Measurements from ENCODE around the gene TM2D3.
"Not testable (repeated sequence)": the region's sequence is repeated elsewhere in the genome, so short reads cannot be mapped to it uniquely, and the experiment has no call there.

The TM2D3 gene

DNA sequence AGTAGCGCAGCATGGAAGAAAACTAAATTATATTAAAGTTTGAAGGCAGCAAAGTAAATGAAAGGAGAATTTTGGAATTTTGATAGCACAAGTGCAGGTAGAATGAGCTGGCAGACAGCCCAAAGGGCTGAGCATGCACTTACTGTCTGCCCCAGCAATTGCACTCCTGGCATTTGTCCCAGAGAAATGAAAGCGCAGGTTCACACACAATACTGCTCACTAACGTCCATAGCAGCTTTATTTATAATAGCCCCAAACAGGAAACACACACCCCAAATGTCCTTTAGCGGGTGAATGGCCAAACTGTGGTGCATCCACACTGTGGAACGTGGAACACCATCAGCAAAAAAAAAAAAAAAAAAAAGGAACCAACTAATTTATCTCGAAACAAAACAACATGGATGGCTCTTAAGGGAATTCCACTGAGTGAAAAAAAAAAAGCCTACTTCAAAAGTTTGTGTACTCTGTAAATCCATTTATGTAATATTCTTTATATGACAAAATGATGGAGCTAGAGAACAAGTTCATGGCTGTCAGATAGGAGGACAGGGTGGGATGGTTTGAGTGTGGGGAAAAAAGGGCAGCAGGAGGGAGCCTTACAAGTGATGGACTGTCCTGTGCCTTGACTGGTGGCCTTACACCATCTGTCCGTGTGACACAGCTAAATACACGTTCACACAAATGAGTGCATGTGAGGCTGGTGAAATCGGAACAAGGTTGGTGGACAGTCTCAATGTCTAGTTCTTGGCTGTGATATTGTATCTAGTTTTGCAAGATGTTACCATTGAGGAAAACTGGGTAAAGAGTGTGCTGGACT lies 6.0 kb upstream of the TM2D3 start:
- H3K27me3 ChIP-seq (ENCODE audit: insufficient read depth, poor library complexity, severe bottlenecking) = no peaks in the 10 kb centered on the region
- no peaks in the 10 kb centered on the region for H3K36me3 ChIP-seq (ENCODE audit: low read depth)
- H3K4me3 ChIP-seq (ENCODE audit: severe bottlenecking) = no peak overlapping the region
- DNase-seq (ENCODE audit: low spot score) (no peak), ATAC-seq (ENCODE audit: low read depth) (peak; percentile 63; the same call in 2 of the 3 replicates)
- TF ChIP-seq, protein P1, sequence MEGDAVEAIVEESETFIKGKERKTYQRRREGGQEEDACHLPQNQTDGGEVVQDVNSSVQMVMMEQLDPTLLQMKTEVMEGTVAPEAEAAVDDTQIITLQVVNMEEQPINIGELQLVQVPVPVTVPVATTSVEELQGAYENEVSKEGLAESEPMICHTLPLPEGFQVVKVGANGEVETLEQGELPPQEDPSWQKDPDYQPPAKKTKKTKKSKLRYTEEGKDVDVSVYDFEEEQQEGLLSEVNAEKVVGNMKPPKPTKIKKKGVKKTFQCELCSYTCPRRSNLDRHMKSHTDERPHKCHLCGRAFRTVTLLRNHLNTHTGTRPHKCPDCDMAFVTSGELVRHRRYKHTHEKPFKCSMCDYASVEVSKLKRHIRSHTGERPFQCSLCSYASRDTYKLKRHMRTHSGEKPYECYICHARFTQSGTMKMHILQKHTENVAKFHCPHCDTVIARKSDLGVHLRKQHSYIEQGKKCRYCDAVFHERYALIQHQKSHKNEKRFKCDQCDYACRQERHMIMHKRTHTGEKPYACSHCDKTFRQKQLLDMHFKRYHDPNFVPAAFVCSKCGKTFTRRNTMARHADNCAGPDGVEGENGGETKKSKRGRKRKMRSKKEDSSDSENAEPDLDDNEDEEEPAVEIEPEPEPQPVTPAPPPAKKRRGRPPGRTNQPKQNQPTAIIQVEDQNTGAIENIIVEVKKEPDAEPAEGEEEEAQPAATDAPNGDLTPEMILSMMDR (IDR thresholded peaks at IDR 0.05; ENCODE audit: poor library complexity, severe bottlenecking) = no peak
- H3K4me1 ChIP-seq (ENCODE audit: insufficient read depth, poor library complexity, severe bottlenecking) = no peaks in the 10 kb centered on the region
- peaks cover 3% of the 10 kb centered on the region for H3K9me3 ChIP-seq (ENCODE audit: severe bottlenecking)
- no peak overlapping the region for H3K27ac ChIP-seq (ENCODE audit: poor library complexity, severe bottlenecking)

DNA sequence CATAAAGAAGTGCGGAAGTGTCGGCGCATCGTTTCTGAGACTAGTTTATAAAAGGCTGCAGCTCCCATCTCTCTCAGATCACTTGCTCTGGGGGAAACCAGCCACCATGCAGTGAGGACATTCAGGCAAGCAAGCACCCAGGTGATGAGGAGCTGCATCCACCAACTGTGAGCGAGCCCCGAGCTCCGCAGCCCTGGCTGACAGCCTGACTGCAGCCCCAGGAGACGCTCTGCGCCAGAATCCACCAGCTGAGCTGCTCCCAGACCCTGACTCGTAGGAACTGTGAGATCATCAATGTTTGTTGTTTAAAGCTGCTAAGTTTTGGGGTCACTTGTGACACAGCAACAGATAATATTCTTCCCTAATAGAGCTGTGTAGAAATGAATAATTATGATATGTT lies 5.0 kb upstream of the TM2D3 start:
- DNase-seq (ENCODE audit: low spot score) = no peak
- H3K27me3 ChIP-seq (ENCODE audit: insufficient read depth, poor library complexity, severe bottlenecking) = no peaks in the 10 kb centered on the region
- H3K9me3 ChIP-seq (ENCODE audit: severe bottlenecking) = peaks cover 1% of the 10 kb centered on the region
- no peak overlapping the region for H3K4me3 ChIP-seq (ENCODE audit: severe bottlenecking)
- TF ChIP-seq, protein P1 (IDR thresholded peaks at IDR 0.05; ENCODE audit: poor library complexity, severe bottlenecking) = no peak
- H3K4me1 ChIP-seq (ENCODE audit: insufficient read depth, poor library complexity, severe bottlenecking) = no peaks in the 10 kb centered on the region
- no peak overlapping the region for H3K27ac ChIP-seq (ENCODE audit: poor library complexity, severe bottlenecking)
- ATAC-seq (ENCODE audit: low read depth) = no peak
- no peaks in the 10 kb centered on the region for H3K36me3 ChIP-seq (ENCODE audit: low read depth)

DNA sequence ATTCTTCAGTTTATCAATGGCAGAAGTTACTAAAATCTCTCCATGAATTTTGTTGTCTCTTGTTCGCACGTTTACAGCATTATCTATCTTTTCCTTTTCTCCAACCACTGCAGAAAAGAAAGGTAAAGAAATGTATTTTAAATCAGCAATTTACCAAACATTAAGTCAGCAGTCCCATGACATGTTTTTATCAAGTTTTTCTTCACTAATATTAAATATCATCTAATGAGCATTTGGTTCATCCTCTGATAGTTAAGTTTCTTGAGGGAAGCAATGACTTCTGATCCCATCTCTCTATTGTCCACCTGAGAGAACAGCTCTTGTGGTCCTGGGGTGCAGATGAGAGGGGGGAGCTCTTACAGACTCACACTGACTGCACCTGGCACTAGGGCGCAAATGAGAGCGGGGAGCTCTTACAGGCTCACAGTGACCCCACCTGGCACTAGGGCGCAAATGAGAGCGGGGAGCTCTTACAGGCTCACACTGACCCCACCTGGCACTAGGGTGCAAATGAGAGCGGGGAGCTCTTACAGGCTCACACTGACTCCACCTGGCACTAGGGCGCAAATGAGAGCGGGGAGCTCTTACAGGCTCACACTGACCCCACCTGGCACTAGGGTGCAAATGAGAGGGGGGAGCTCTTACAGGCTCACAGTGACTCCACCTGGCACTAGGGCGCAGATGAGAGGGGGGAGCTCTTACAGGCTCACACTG lies 2.6 kb upstream of the TM2D3 start:
- not testable (repeated sequence) for H3K36me3 ChIP-seq (ENCODE audit: low read depth); H3K27me3 ChIP-seq (ENCODE audit: insufficient read depth, poor library complexity, severe bottlenecking); H3K9me3 ChIP-seq (ENCODE audit: severe bottlenecking); H3K4me1 ChIP-seq (ENCODE audit: insufficient read depth, poor library complexity, severe bottlenecking); H3K27ac ChIP-seq (ENCODE audit: poor library complexity, severe bottlenecking); ATAC-seq (ENCODE audit: low read depth); H3K4me3 ChIP-seq (ENCODE audit: severe bottlenecking); DNase-seq (ENCODE audit: low spot score)
- TF ChIP-seq, protein P1 (IDR thresholded peaks at IDR 0.05; ENCODE audit: poor library complexity, severe bottlenecking) = peak; percentile 25

DNA sequence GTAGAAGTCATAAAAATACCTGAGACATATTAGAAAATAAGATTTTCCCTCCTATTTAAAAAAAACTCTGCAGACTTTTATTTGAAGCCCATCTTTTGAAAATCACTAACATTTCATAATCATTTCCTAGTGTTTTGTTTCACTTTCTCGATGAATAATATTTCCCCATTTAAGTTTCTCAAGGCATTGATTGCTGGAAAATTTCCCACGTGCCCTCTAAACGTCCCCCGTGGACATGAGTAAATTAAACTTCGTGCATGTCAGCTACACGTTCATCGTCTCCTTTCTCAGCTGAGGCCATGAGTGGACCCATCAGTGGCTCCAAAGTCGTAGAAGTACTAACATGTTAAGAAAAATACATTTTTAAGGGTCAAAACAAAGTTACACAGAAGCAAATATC lies 2.0 kb upstream of the TM2D3 start:
- TF ChIP-seq, protein P1 (IDR thresholded peaks at IDR 0.05; ENCODE audit: poor library complexity, severe bottlenecking) = no peak
- H3K4me3 ChIP-seq (ENCODE audit: severe bottlenecking) = no peak overlapping the region
- ATAC-seq (ENCODE audit: low read depth) (no peak), DNase-seq (ENCODE audit: low spot score) (no peak)
- no peaks in the 10 kb centered on the region for H3K27me3 ChIP-seq (ENCODE audit: insufficient read depth, poor library complexity, severe bottlenecking)
- no peak overlapping the region for H3K27ac ChIP-seq (ENCODE audit: poor library complexity, severe bottlenecking)
- H3K36me3 ChIP-seq (ENCODE audit: low read depth) = peaks cover 16% of the 10 kb centered on the region
- H3K4me1 ChIP-seq (ENCODE audit: insufficient read depth, poor library complexity, severe bottlenecking) = peaks cover 9% of the 10 kb centered on the region
- no peaks in the 10 kb centered on the region for H3K9me3 ChIP-seq (ENCODE audit: severe bottlenecking)

Measured in RWPE2 (cell line).